Adrenal gland (tissue), 12 donors: ENCODE data around the gene MRC1. TPM values are rescaled to one million over a fixed set of nuclear protein-coding genes. Genes with fewer than 3 reads are reported as not detected.

Source experiments
- DNase-seq, 7 donors: peaks; one replicate each; pipeline ENCODE4 v3.0.0-alpha.2; 2019 to 2020
- H3K27ac ChIP-seq, 5 donors: fragments of 200-600 bp; sonication (generic) in 4 of 5; 1 replicate in 3 of 5; 2 replicates in 2 of 5; pipeline versions ENCODE4 v1.5.1 to v1.8.0; 2016 to 2020; ENCODE audit warnings: mild to moderate bottlenecking in 1 of 5
- H3K27me3 ChIP-seq: fragments of 200-600 bp; 2 replicates; pipeline ENCODE4 v1.8.0; 2021
- H3K36me3 ChIP-seq, 2 donors: fragments of 200-600 bp; replicated peaks in 1 of 2; 1 replicate in 1 of 2; 2 replicates in 1 of 2; pipeline versions ENCODE4 v1.5.1 to v1.8.0; 2018 to 2022
- H3K4me1 ChIP-seq, 2 donors: fragments of 200-600 bp; replicated peaks in 1 of 2; 1 replicate in 1 of 2; 2 replicates in 1 of 2; pipeline versions ENCODE4 v1.5.1 to v1.8.0; 2018 to 2021
- H3K4me3 ChIP-seq, 4 donors: fragments of 200-600 bp; sonication (generic) in 3 of 4; one replicate each; pipeline ENCODE4 v1.5.1; 2016 to 2018
- H3K9me3 ChIP-seq, 3 donors: fragments of 200-600 bp; sonication (generic) in 1 of 3; replicated peaks in 1 of 3; 1 replicate in 2 of 3; 2 replicates in 1 of 3; pipeline versions ENCODE4 v1.5.1 to v1.8.0; 2016 to 2021
- CTCF ChIP-seq, 6 experiments: fragments of 450-650 bp in 4 of 6; fragments of 200-600 bp in 2 of 6; sonication (generic) in 1 of 6; IDR thresholded peaks; 1 replicate in 5 of 6; 2 replicates in 1 of 6; pipeline versions ENCODE4 v1.5.1 to v1.8.0; 2016 to 2021; ENCODE audit warnings: antibody characterized with exemption in 6 of 6, mild to moderate bottlenecking in 2 of 6, moderate library complexity in 1 of 6
- POLR2A ChIP-seq, 2 donors: fragments of 450-650 bp; IDR thresholded peaks; one replicate each; pipeline ENCODE4 v1.6.1; 2017; ENCODE audit warnings: antibody characterized with exemption in 2 of 2, mild to moderate bottlenecking in 2 of 2, moderate library complexity in 1 of 2
- WGBS, 4 donors: extraction: QIAGEN DNeasy Blood & Tissue Kit in 2 of 4; methylation state at CpG; one replicate each; pipeline versions ENCODE4 v1.1.5 to v1.1.7; 2013 to 2017; 5-methylcytosine and 5-hydroxymethylcytosine counted together
- intact Hi-C, 2 donors: fragments of 100-400 bp; cut with DNase I; formaldehyde crosslinking; loops; one replicate each; pipeline versions ENCODE4 v1.14.1 to v1.15.0; 2022 to 2023
- polyA plus RNA-seq, 3 donors: library from polyadenylated mRNA; stranded (reverse); fragments of 200-250 nt in 2 of 3; fragments of 350-450 nt in 1 of 3; fragmentation: Illumina TruSeq in 1 of 3; extraction: RNeasy Lipid Tissue Mini Kit (QIAGEN cat#74804) in 1 of 3; gene quantifications; one replicate each; pipeline ENCODE4 v1.2.3, GENCODE V29; 2013 to 2014
- total RNA-seq, 9 donors: library from RNA; depleted of rRNA in 4 of 9; stranded (reverse); fragments of >200 nt in 4 of 9; fragments of 120-200 nt in 1 of 9; fragmentation: NEBNext Ultra II Directional in 1 of 9; extraction: Animal tissue kit (Norgen Biotek cat#: 25700) in 1 of 9; gene quantifications; one replicate each; pipeline versions ENCODE4 v1.1.0 to v1.2.4, GENCODE V29; 2013 to 2023
- donor health status: healthy with polysubstance abuse.
- donor health status: Bipolar disorder and iron deficiency.
- donor health status: DM: yes; HTN: yes; CAD: no.
- donor health status: DM: no; HTN: no; CAD: no.
- donor health status: DM: no; HTN: no; CAD: no.
- donor health status: DM: yes; HTN: yes; CAD: no.

Gene MRC1
- total and polyA plus RNA-seq, 12 donors, result 9.9 to 153 (median 85.0) TPM

GRCh38 chr10:17789396-17789795 lies 19.8 kb upstream of the MRC1 start:
- Histone ChIP-seq H3K27me3 (no peaks in the 10 kb centered on the region), H3K9me3 (no peaks in the 10 kb centered on the region), H3K4me1 (peaks cover 0 to 18% of the 10 kb centered on the region in 2 donors), H3K36me3 (no peaks in the 10 kb centered on the region), H3K4me3 (no peak overlapping the region), H3K27ac (no peak overlapping the region)
- 74 to 92% (median 89%) methylated on average over 7 of the region's 7 CpGs for WGBS, 4 donors
- TF ChIP-seq POLR2A (IDR thresholded peaks at IDR 0.05), result no peak
- TF ChIP-seq CTCF (IDR thresholded peaks at IDR 0.05), result no peak
- DNase-seq, result no peak
- intact Hi-C loops, result no loop called here

- peaks cover 0 to 13% of the 10 kb centered on the region in 2 donors for H3K4me1 ChIP-seq
- 66 to 84% (median 71%) methylated on average over 2 of the region's 2 CpGs for WGBS, 4 donors
- H3K9me3 ChIP-seq, result no peaks in the 10 kb centered on the region
- no peak for TF ChIP-seq POLR2A (IDR thresholded peaks at IDR 0.05)
- TF ChIP-seq CTCF (IDR thresholded peaks at IDR 0.05), result no peak
- no peak for DNase-seq
- H3K36me3 ChIP-seq, result no peaks in the 10 kb centered on the region
- H3K27ac ChIP-seq, result no peak overlapping the region
- H3K4me3 ChIP-seq, result no peak overlapping the region
- H3K27me3 ChIP-seq, result no peaks in the 10 kb centered on the region
- intact Hi-C loops, result no loop called here
These were observed 18.5 kb upstream of the MRC1 start for GRCh38 chr10:17790651-17791050.

- Histone ChIP-seq H3K4me3 (no peak overlapping the region), H3K27ac (peak overlapping the region in 1 of 5 donors; percentile 24), H3K9me3 (no peaks in the 10 kb centered on the region), H3K36me3 (no peaks in the 10 kb centered on the region), H3K27me3 (no peaks in the 10 kb centered on the region), H3K4me1 (peaks cover 0 to 13% of the 10 kb centered on the region in 2 donors)
- DNase-seq, result no peak
- TF ChIP-seq CTCF (IDR thresholded peaks at IDR 0.05), result no peak
- no peak for TF ChIP-seq POLR2A (IDR thresholded peaks at IDR 0.05)
- intact Hi-C loops, result no loop called here
These were observed 16.2 kb upstream of the MRC1 start for GRCh38 chr10:17792991-17793390.

GRCh38 chr10:17793823-17794644 lies 15.1 kb upstream of the MRC1 start:
- Histone ChIP-seq H3K27me3 (no peaks in the 10 kb centered on the region), H3K9me3 (no peaks in the 10 kb centered on the region), H3K4me1 (peaks cover 0 to 13% of the 10 kb centered on the region in 2 donors), H3K36me3 (no peaks in the 10 kb centered on the region), H3K4me3 (no peak overlapping the region), H3K27ac (no peak overlapping the region)
- no peak for TF ChIP-seq POLR2A (IDR thresholded peaks at IDR 0.05)
- no peak for TF ChIP-seq CTCF (IDR thresholded peaks at IDR 0.05)
- no peak for DNase-seq
- WGBS, 4 donors, result 66 to 75% (median 74%) methylated on average over 6 of the region's 6 CpGs
- intact Hi-C loops, result no loop called here
